Liver (tissue), 9 donors: ENCODE results near the gene HOXA4. TPM values are rescaled to one million over a fixed set of nuclear protein-coding genes. Genes with fewer than 3 reads are reported as not detected.

ENCODE experiments used
- DNase-seq: peaks from one replicate; pipeline ENCODE4 v3.0.0-alpha.2; 2017; ENCODE audit warnings: low spot score
- H3K27ac ChIP-seq, 2 donors: one replicate each; pipeline ENCODE4 v1.7.0; 2013; ENCODE audit warnings: inconsistent platforms in 2 of 2, low read length in 2 of 2, control low read depth in 1 of 2, low read depth in 1 of 2, mild to moderate bottlenecking in 1 of 2
- H3K27me3 ChIP-seq, 4 donors: one replicate each; pipeline versions ENCODE4 v1.6.1 to v1.7.0; 2013; ENCODE audit warnings: low read length in 3 of 4, inconsistent platforms in 1 of 4, mild to moderate bottlenecking in 1 of 4, moderate library complexity in 1 of 4; ENCODE audit not compliant: control insufficient read depth in 4 of 4, insufficient read depth in 4 of 4
- H3K36me3 ChIP-seq, 4 donors: one replicate each; pipeline versions ENCODE4 v1.6.1 to v1.7.0; 2013; ENCODE audit warnings: low read length in 3 of 4, mild to moderate bottlenecking in 3 of 4, low read depth in 1 of 4, moderate library complexity in 1 of 4; ENCODE audit not compliant: control insufficient read depth in 4 of 4, insufficient read depth in 3 of 4
- H3K4me1 ChIP-seq, 4 donors: one replicate each; pipeline versions ENCODE4 v1.6.1 to v1.7.0; 2013; ENCODE audit warnings: low read length in 3 of 4, mild to moderate bottlenecking in 3 of 4, moderate library complexity in 1 of 4; ENCODE audit not compliant: control insufficient read depth in 4 of 4, insufficient read depth in 4 of 4
- H3K4me3 ChIP-seq, 3 donors: one replicate each; pipeline versions ENCODE4 v1.6.1 to v1.7.0; 2013; ENCODE audit warnings: low read length in 3 of 3, control low read depth in 1 of 3, low read depth in 1 of 3, mild to moderate bottlenecking in 1 of 3
- H3K9ac ChIP-seq, 2 donors: one replicate each; pipeline ENCODE4 v1.7.0; 2013; ENCODE audit warnings: low read length in 2 of 2, mild to moderate bottlenecking in 2 of 2, moderate library complexity in 2 of 2, control low read depth in 1 of 2, low read depth in 1 of 2
- H3K9me3 ChIP-seq, 4 donors: one replicate each; pipeline versions ENCODE4 v1.6.1 to v1.7.0; 2013; ENCODE audit warnings: low read length in 3 of 4; ENCODE audit not compliant: control insufficient read depth in 4 of 4
- ATF3 ChIP-seq: IDR thresholded peaks from 2 replicates; pipeline ENCODE4 v1.6.1; 2016; ENCODE audit warnings: antibody characterized with exemption
- CTCF ChIP-seq: fragments of 150-350 bp; IDR thresholded peaks from 2 replicates; pipeline ENCODE4 v1.5.1; 2017; ENCODE audit warnings: improper control_type of control experiment, low read depth, low read length; ENCODE audit not compliant: missing input control
- EGR1 ChIP-seq, 2 donors: IDR thresholded peaks; 2 replicates each; pipeline ENCODE4 v1.6.1; 2016 to 2018; ENCODE audit warnings: antibody characterized with exemption in 2 of 2, low read depth in 2 of 2
- FOXA1 ChIP-seq: IDR thresholded peaks from 2 replicates; pipeline ENCODE4 v1.6.1; 2016; ENCODE audit warnings: antibody characterized with exemption
- FOXA2 ChIP-seq: IDR thresholded peaks from 2 replicates; pipeline ENCODE4 v1.6.1; 2016; ENCODE audit warnings: antibody characterized with exemption
- GABPA ChIP-seq, 2 donors: IDR thresholded peaks in 1 of 2; conservative IDR thresholded peaks in 1 of 2; 2 replicates each; pipeline ENCODE4 v1.6.1; 2016; ENCODE audit warnings: antibody characterized with exemption in 2 of 2, mild to moderate bottlenecking in 1 of 2, moderate library complexity in 1 of 2
- HNF4A ChIP-seq, 2 donors: conservative IDR thresholded peaks; 2 replicates each; pipeline ENCODE4 v1.6.1; 2016; ENCODE audit warnings: antibody characterized with exemption in 2 of 2, mild to moderate bottlenecking in 2 of 2
- HNF4G ChIP-seq: IDR thresholded peaks from 2 replicates; pipeline ENCODE4 v1.6.1; 2016; ENCODE audit warnings: antibody characterized with exemption
- JUND ChIP-seq, 2 donors: IDR thresholded peaks; 2 replicates each; pipeline ENCODE4 v1.6.1; 2016; ENCODE audit warnings: antibody characterized with exemption in 2 of 2
- MAX ChIP-seq: IDR thresholded peaks from 2 replicates; pipeline ENCODE4 v1.6.1; 2016; ENCODE audit warnings: antibody characterized with exemption
- NR2F2 ChIP-seq: IDR thresholded peaks from 2 replicates; pipeline ENCODE4 v1.6.1; 2016; ENCODE audit warnings: antibody characterized with exemption
- RAD21 ChIP-seq, 2 donors: IDR thresholded peaks; 2 replicates each; pipeline ENCODE4 v1.6.1; 2016; ENCODE audit warnings: antibody characterized with exemption in 2 of 2, mild to moderate bottlenecking in 2 of 2
- REST ChIP-seq: IDR thresholded peaks from 2 replicates; pipeline ENCODE4 v1.6.1; 2016; ENCODE audit warnings: antibody characterized with exemption, mild to moderate bottlenecking
- RXRA ChIP-seq, 2 donors: IDR thresholded peaks; 2 replicates each; pipeline ENCODE4 v1.6.1; 2017 to 2018; ENCODE audit warnings: antibody characterized with exemption in 2 of 2, mild to moderate bottlenecking in 1 of 2
- SP1 ChIP-seq: IDR thresholded peaks from 2 replicates; pipeline ENCODE4 v1.6.1; 2018; ENCODE audit warnings: antibody characterized with exemption, mild to moderate bottlenecking
- TAF1 ChIP-seq: conservative IDR thresholded peaks from 2 replicates; pipeline ENCODE4 v1.6.1; 2016; ENCODE audit warnings: antibody characterized with exemption, mild to moderate bottlenecking
- ZBTB33 ChIP-seq: IDR thresholded peaks from 2 replicates; pipeline ENCODE4 v1.6.1; 2016; ENCODE audit warnings: antibody characterized with exemption
- WGBS: extraction: QIAGEN DNeasy Blood & Tissue Kit; methylation state at CpG from one replicate; pipeline ENCODE4 v1.1.7; 2013; 5-methylcytosine and 5-hydroxymethylcytosine counted together
- polyA plus RNA-seq, 2 donors: library from polyadenylated mRNA; stranded (reverse) in 1 of 2; unstranded in 1 of 2; fragments of 200-250 nt in 1 of 2; fragments of >200 nt in 1 of 2; fragmentation: Nextera tagmentation in 1 of 2; extraction: Ambion mirVana in 1 of 2; gene quantifications; one replicate each; pipeline versions ENCODE4 v1.2.1 to v1.2.3, GENCODE V29; 2013 to 2015
- total RNA-seq, 2 donors: library from RNA; depleted of rRNA; stranded (reverse); fragments of >200 nt; gene quantifications; one replicate each; pipeline ENCODE4 v1.2.3, GENCODE V29; 2014
- donor health status: healthy.
- donor health status: healthy.
- donor health status: healthy.
- donor health status: healthy.
- donor health status: healthy.

Gene HOXA4
- total and polyA plus RNA-seq, 4 donors, result 0.17 to 1.1 (median 0.30) TPM

- DNase-seq, result no peak
- H3K4me3 ChIP-seq, result no peak overlapping the region
- H3K9me3 ChIP-seq, result peaks cover 0 to 5% (median 0%) of the 10 kb centered on the region in 4 donors
- TF ChIP-seq RAD21 (IDR thresholded peaks at IDR 0.05) (no peak), RXRA (IDR thresholded peaks at IDR 0.05) (no peak), GABPA (IDR thresholded peaks at IDR 0.05 in 1 of 2, conservative IDR thresholded peaks at IDR 0.05 in 1 of 2) (no peak), HNF4G (no peak), EGR1 (IDR thresholded peaks at IDR 0.05; ENCODE audit: low read depth in 2 of 2) (no peak), NR2F2 (no peak), ATF3 (no peak), FOXA2 (no peak), HNF4A (conservative IDR thresholded peaks at IDR 0.05) (no peak), ZBTB33 (no peak), MAX (no peak), FOXA1 (no peak), JUND (IDR thresholded peaks at IDR 0.05) (no peak), SP1 (no peak), TAF1 (no peak), CTCF (no peak), REST (no peak)
- no peaks in the 10 kb centered on the region for H3K36me3 ChIP-seq
- no peak overlapping the region for H3K27ac ChIP-seq
- H3K27me3 ChIP-seq, result peaks cover 15 to 53% (median 32%) of the 10 kb centered on the region in 4 donors
- WGBS, result 10% methylated on average over 30 of the region's 30 CpGs
- no peak overlapping the region for H3K9ac ChIP-seq
- H3K4me1 ChIP-seq, result peaks cover 11 to 30% (median 17%) of the 10 kb centered on the region in 4 donors
These were observed 27.3 kb upstream of the HOXA4 start for GRCh38 chr7:27157702-27158431.
